H9 (cell line): ENCODE results near the gene NAXD. TPM values are rescaled to one million over a fixed set of nuclear protein-coding genes. Genes with fewer than 3 reads are reported as not detected.

Source experiments
- DNase-seq: peaks from one replicate; pipeline ENCODE4 v3.0.0-alpha.2; 2017
- H2AFZ ChIP-seq: one replicate; pipeline ENCODE4 v1.6.1; 2013; ENCODE audit warnings: mild to moderate bottlenecking, low read length, control low read depth, moderate library complexity
- H2AK5ac ChIP-seq: 2 replicates; pipeline ENCODE4 v1.6.1; 2013; ENCODE audit warnings: low read length, control low read depth, mixed read lengths; ENCODE audit not compliant: insufficient read length
- H2BK120ac ChIP-seq: one replicate; pipeline ENCODE4 v1.6.1; 2013; ENCODE audit warnings: low read depth, mild to moderate bottlenecking, low read length, control low read depth, inconsistent platforms; ENCODE audit not compliant: poor library complexity, severe bottlenecking
- H2BK12ac ChIP-seq: 2 replicates; pipeline ENCODE4 v1.6.1; 2013; ENCODE audit warnings: low read length, control low read depth, mixed read lengths, low read depth; ENCODE audit not compliant: insufficient read length
- H2BK15ac ChIP-seq: 2 replicates; pipeline ENCODE4 v1.6.1; 2013; ENCODE audit warnings: low read depth, low read length, control low read depth
- H2BK20ac ChIP-seq: one replicate; pipeline ENCODE4 v1.6.1; 2013; ENCODE audit warnings: low read depth, mild to moderate bottlenecking, low read length, control low read depth, inconsistent platforms; ENCODE audit not compliant: poor library complexity, severe bottlenecking
- H2BK5ac ChIP-seq: 2 replicates; pipeline ENCODE4 v1.6.1; 2013; ENCODE audit warnings: low read length, control low read depth, mixed read lengths; ENCODE audit not compliant: insufficient read length
- H3K14ac ChIP-seq: 2 replicates; pipeline ENCODE4 v1.6.1; 2013; ENCODE audit warnings: low read length, control low read depth; ENCODE audit not compliant: insufficient read depth
- H3K18ac ChIP-seq: 2 replicates; pipeline ENCODE4 v1.6.1; 2013; ENCODE audit warnings: low read depth, mild to moderate bottlenecking, mixed read lengths, low read length, control low read depth; ENCODE audit not compliant: insufficient read length
- H3K23ac ChIP-seq: 2 replicates; pipeline ENCODE4 v1.6.1; 2013; ENCODE audit warnings: low read length, control low read depth, mixed read lengths, low read depth; ENCODE audit not compliant: insufficient read length
- H3K23me2 ChIP-seq: 2 replicates; pipeline ENCODE4 v1.6.1; 2013; ENCODE audit warnings: low read depth, mild to moderate bottlenecking, mixed read lengths, low read length, control low read depth; ENCODE audit not compliant: insufficient read length, poor library complexity, severe bottlenecking
- H3K27ac ChIP-seq: 2 replicates; pipeline ENCODE4 v1.5.1; 2013; ENCODE audit warnings: low read length, control low read depth, mixed read lengths, low read depth; ENCODE audit not compliant: insufficient read length
- H3K27me3 ChIP-seq: 2 replicates; pipeline ENCODE4 v1.6.1; 2013; ENCODE audit warnings: low read length, control low read depth, inconsistent platforms; ENCODE audit not compliant: insufficient read depth
- H3K4ac ChIP-seq: 2 replicates; pipeline ENCODE4 v1.6.1; 2013; ENCODE audit warnings: low read depth, mild to moderate bottlenecking, control low read depth, inconsistent platforms, low read length, moderate library complexity
- H3K4me1 ChIP-seq: 2 replicates; pipeline ENCODE4 v1.6.1; 2013; ENCODE audit warnings: low read length, control low read depth, inconsistent platforms; ENCODE audit not compliant: insufficient read depth
- H3K4me2 ChIP-seq: 2 replicates; pipeline ENCODE4 v1.6.1; 2013; ENCODE audit warnings: low read length, control low read depth, mixed read lengths; ENCODE audit not compliant: insufficient read length, insufficient read depth
- H3K56ac ChIP-seq: 2 replicates; pipeline ENCODE4 v1.6.1; 2013; ENCODE audit warnings: low read depth, mild to moderate bottlenecking, mixed read lengths, low read length, control low read depth; ENCODE audit not compliant: insufficient read length
- H3K79me1 ChIP-seq: 2 replicates; pipeline ENCODE4 v1.6.1; 2013; ENCODE audit warnings: low read depth, mild to moderate bottlenecking, moderate library complexity, low read length, control low read depth, inconsistent platforms; ENCODE audit not compliant: insufficient read depth, poor library complexity, severe bottlenecking
- H3K79me2 ChIP-seq: 2 replicates; pipeline ENCODE4 v1.6.1; 2013; ENCODE audit warnings: low read length, control low read depth, inconsistent platforms; ENCODE audit not compliant: insufficient read depth
- H3K9ac ChIP-seq: 2 replicates; pipeline ENCODE4 v1.6.1; 2013; ENCODE audit warnings: low read length, control low read depth, mixed read lengths; ENCODE audit not compliant: insufficient read length; ENCODE audit errors: extremely low read depth
- H3K9me3 ChIP-seq: one replicate; pipeline ENCODE4 v1.6.1; 2013; ENCODE audit warnings: low read depth, low read length, inconsistent platforms; ENCODE audit not compliant: control insufficient read depth
- H3T11ph ChIP-seq: one replicate; pipeline ENCODE4 v1.6.1; 2013; ENCODE audit warnings: mild to moderate bottlenecking, low read length, control low read depth, inconsistent platforms
- H4K20me1 ChIP-seq: one replicate; pipeline ENCODE4 v1.6.1; 2013; ENCODE audit not compliant: control insufficient read depth, insufficient read length, insufficient read depth
- H4K5ac ChIP-seq: 2 replicates; pipeline ENCODE4 v1.6.1; 2013; ENCODE audit warnings: low read depth, mild to moderate bottlenecking, mixed read lengths, low read length, control low read depth; ENCODE audit not compliant: insufficient read length
- H4K8ac ChIP-seq: replicated peaks from 2 replicates; pipeline ENCODE4 v1.6.1; 2013; ENCODE audit warnings: low read length, control low read depth, mixed read lengths, low read depth; ENCODE audit not compliant: insufficient read length
- H4K91ac ChIP-seq: 2 replicates; pipeline ENCODE4 v1.6.1; 2013; ENCODE audit warnings: low read depth, mild to moderate bottlenecking, moderate library complexity, mixed read lengths, low read length, control low read depth; ENCODE audit not compliant: insufficient read length
- H3K27ac Mint-ChIP-seq, 3 experiments: 2 replicates in 2 of 3; 3 replicates in 1 of 3; pipeline ENCODE4 v1.8.0; 2020 to 2021; ENCODE audit warnings: mixed read lengths in 3 of 3, mild to moderate bottlenecking in 1 of 3, moderate library complexity in 1 of 3
- H3K27me3 Mint-ChIP-seq: 2 replicates; pipeline ENCODE4 v1.8.0; 2021; ENCODE audit warnings: low read depth, mild to moderate bottlenecking, moderate library complexity, mixed read lengths
- H3K36me3 Mint-ChIP-seq, 3 experiments: 2 replicates in 2 of 3; 3 replicates in 1 of 3; pipeline ENCODE4 v1.8.0; 2020 to 2021; ENCODE audit warnings: low read depth in 3 of 3, mixed read lengths in 3 of 3; ENCODE audit not compliant: insufficient read depth in 1 of 3
- H3K4me1 Mint-ChIP-seq, 2 experiments: 2 replicates each; pipeline ENCODE4 v1.8.0; 2020; ENCODE audit warnings: mixed read lengths in 2 of 2
- H3K4me3 Mint-ChIP-seq, 2 experiments: 2 replicates in 1 of 2; 3 replicates in 1 of 2; pipeline ENCODE4 v1.8.0; 2020 to 2021; ENCODE audit warnings: mild to moderate bottlenecking in 2 of 2, mixed read lengths in 2 of 2, moderate library complexity in 1 of 2
- H3K9me3 Mint-ChIP-seq, 2 experiments: 2 replicates in 1 of 2; 3 replicates in 1 of 2; pipeline ENCODE4 v1.8.0; 2020; ENCODE audit warnings: mild to moderate bottlenecking in 2 of 2, mixed read lengths in 2 of 2, moderate library complexity in 1 of 2
- WGBS: extraction: QIAGEN DNeasy Blood & Tissue Kit; methylation state at CpG from one replicate; pipeline ENCODE4 v1.1.7; 2013; ENCODE audit warnings: missing lambda C conversion rate, low lambda C conversion rate, mixed read lengths; ENCODE audit not compliant: insufficient read length; ENCODE audit errors: extremely low coverage; 5-methylcytosine and 5-hydroxymethylcytosine counted together
- total RNA-seq: library from RNA; stranded (reverse); gene quantifications from 2 replicates; pipeline ENCODE4 v1.2.1, GENCODE V29; 2021
- TF ChIP-seq, protein P1 (sequence below): fragments of 200-600 bp; sonication (generic); conservative IDR thresholded peaks from 3 replicates; pipeline ENCODE4 v1.8.0; 2021; ENCODE audit warnings: antibody characterized with exemption, mild to moderate bottlenecking

Gene NAXD
- total RNA-seq, 1 experiment from 2014 or later, result 25.5 TPM

DNA sequence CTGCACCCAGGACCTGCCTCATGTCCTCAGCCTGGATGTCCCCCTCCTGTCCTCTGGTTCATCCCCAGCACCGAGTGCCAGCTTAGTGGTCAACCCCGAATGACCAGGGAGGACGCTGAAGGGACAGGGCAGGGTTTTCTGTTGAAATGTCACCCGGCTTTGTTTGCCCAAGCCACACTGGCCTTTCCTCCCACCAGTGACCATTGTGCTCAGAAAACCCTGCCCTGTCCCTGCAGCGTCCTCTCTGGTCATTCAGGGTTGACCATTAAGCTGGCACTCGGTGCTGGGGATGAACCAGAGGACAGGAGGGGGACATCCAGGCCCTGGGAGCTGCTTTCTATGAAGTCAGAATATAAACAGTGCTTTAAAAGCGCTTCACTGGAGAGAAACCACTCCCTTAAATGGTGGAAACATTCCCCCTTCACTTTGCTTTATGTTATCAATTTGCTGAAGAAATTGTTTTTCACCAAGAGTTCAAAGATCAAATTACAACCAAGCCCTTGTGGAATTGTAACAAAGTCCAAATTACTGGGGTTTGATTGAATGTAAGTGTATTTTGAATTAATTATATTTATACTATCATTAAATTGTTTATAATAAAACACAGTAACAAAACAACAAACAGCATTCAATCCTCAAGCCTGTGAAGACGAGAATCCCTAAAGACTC is 69.2 kb downstream of the NAXD start:
- Histone ChIP-seq H2AK5ac (no peak overlapping the region), H3K4me2 (no peak overlapping the region), H2BK15ac (no peak overlapping the region), H4K20me1 (no peaks in the 10 kb centered on the region), H2BK12ac (no peak overlapping the region), H3K56ac (no peak overlapping the region), H2BK5ac (no peak overlapping the region), H3K14ac (no peak overlapping the region), H4K8ac (no peak overlapping the region), H3K79me2 (no peaks in the 10 kb centered on the region), H3K4me1 (no peaks in the 10 kb centered on the region), H3K27ac (no peak overlapping the region), H3K18ac (no peak overlapping the region), H4K91ac (no peak overlapping the region), H2BK120ac (no peak overlapping the region), H3K9ac (no peak overlapping the region), H2BK20ac (no peak overlapping the region), H4K5ac (no peak overlapping the region), H3K79me1 (no peaks in the 10 kb centered on the region), H2AFZ (no peak overlapping the region), H3K23me2 (no peaks in the 10 kb centered on the region), H3T11ph (no peak overlapping the region), H3K27me3 (no peaks in the 10 kb centered on the region), H3K23ac (no peak overlapping the region), H3K4ac (no peak overlapping the region), H3K9me3 (no peaks in the 10 kb centered on the region)
- Mint-ChIP-seq H3K9me3 (no peaks in the 10 kb centered on the region), H3K27ac (no peak overlapping the region), H3K36me3 (peaks cover 13 to 69% (median 48%) of the 10 kb centered on the region in 3 experiments; a peak in 6 of 7 replicates), H3K27me3 (no peaks in the 10 kb centered on the region), H3K4me1 (no peaks in the 10 kb centered on the region), H3K4me3 (no peak overlapping the region)
- TF ChIP-seq, protein P1, sequence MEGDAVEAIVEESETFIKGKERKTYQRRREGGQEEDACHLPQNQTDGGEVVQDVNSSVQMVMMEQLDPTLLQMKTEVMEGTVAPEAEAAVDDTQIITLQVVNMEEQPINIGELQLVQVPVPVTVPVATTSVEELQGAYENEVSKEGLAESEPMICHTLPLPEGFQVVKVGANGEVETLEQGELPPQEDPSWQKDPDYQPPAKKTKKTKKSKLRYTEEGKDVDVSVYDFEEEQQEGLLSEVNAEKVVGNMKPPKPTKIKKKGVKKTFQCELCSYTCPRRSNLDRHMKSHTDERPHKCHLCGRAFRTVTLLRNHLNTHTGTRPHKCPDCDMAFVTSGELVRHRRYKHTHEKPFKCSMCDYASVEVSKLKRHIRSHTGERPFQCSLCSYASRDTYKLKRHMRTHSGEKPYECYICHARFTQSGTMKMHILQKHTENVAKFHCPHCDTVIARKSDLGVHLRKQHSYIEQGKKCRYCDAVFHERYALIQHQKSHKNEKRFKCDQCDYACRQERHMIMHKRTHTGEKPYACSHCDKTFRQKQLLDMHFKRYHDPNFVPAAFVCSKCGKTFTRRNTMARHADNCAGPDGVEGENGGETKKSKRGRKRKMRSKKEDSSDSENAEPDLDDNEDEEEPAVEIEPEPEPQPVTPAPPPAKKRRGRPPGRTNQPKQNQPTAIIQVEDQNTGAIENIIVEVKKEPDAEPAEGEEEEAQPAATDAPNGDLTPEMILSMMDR, result no peak
- DNase-seq, result no peak
- no CpG with 5 or more reads among the region's 8 CpGs for WGBS
